GF-D8 (cell line): ENCODE measurements around the gene LRRC42.
A peak's percentile ranks its signal among the peaks of the same experiment; 100 is the strongest.

Experiments used
- DNase-seq: peaks from one replicate; lab custom pipeline; 2025; lab: John Stamatoyannopoulos, UW

The LRRC42 gene

GRCh38 chr1:53942127-53942957 is 3.8 kb upstream of the LRRC42 start:
- no peak for DNase-seq

GRCh38 chr1:53943090-53943489 is 3.1 kb upstream of the LRRC42 start:
- no peak for DNase-seq

GRCh38 chr1:53943490-53944043 is 2.6 kb upstream of the LRRC42 start:
- no peak for DNase-seq

GRCh38 chr1:53944469-53945182 is 1.5 kb upstream of the LRRC42 start:
- no peak for DNase-seq

GRCh38 chr1:53945183-53945432 is 1.0 kb upstream of the LRRC42 start:
- peak; percentile 50 for DNase-seq

- DNase-seq = peak; percentile 78
These were observed 508 bp upstream of the LRRC42 start, which contains the start of gene IFT25 for GRCh38 chr1:53945433-53946251. Gene IFT25, minus strand, starts transcription at chr1:53945699. Its CDS starts 5,617 bp downstream, at chr1:53940082.

GRCh38 chr1:53947172-53947907 is 1.2 kb downstream of the LRRC42 start:
- DNase-seq = no peak

- no peak for DNase-seq
These were observed 2.1 kb downstream of the LRRC42 start for GRCh38 chr1:53948291-53948690.

- DNase-seq = no peak
These were observed 3.2 kb downstream of the LRRC42 start for GRCh38 chr1:53949023-53949990.

- DNase-seq = no peak
These were observed 5.5 kb downstream of the LRRC42 start for GRCh38 chr1:53951697-53952096.

- no peak for DNase-seq
These were observed 8.0 kb downstream of the LRRC42 start for GRCh38 chr1:53954128-53954527.

- DNase-seq = peak; percentile 27
These were observed 10.4 kb downstream of the LRRC42 start for GRCh38 chr1:53956308-53957168.

- DNase-seq = no peak
These were observed 11.2 kb downstream of the LRRC42 start for GRCh38 chr1:53957194-53957818.

GRCh38 chr1:53959664-53960250 is 13.6 kb downstream of the LRRC42 start:
- no peak for DNase-seq

GRCh38 chr1:53962395-53962794 is 16.2 kb downstream of the LRRC42 start:
- no peak for DNase-seq

GRCh38 chr1:53963460-53963859 is 17.3 kb downstream of the LRRC42 start:
- DNase-seq = no peak

GRCh38 chr1:53964109-53964508 is 18.0 kb downstream of the LRRC42 start:
- DNase-seq = no peak

GRCh38 chr1:53966794-53967193 is 20.6 kb downstream of the LRRC42 start:
- no peak for DNase-seq
